Activated T-cell treated with anti-CD3 and anti-CD28 coated beads, Interleukin-2, amount 50 U/mL, for 24 hours (primary cell): ENCODE measurements around the gene KCNK15.

Experiments used
- DNase-seq: peaks from one replicate; pipeline ENCODE4 v3.0.0-alpha.2; 2020
- H3K27ac Mint-ChIP-seq: 2 replicates; pipeline ENCODE4 v1.8.0; 2020; ENCODE audit warnings: mild to moderate bottlenecking, mixed read lengths
- H3K27me3 Mint-ChIP-seq: 2 replicates; pipeline ENCODE4 v1.8.0; 2020; ENCODE audit warnings: mixed read lengths
- H3K36me3 Mint-ChIP-seq: 2 replicates; pipeline ENCODE4 v1.8.0; 2020; ENCODE audit warnings: low read depth, mixed read lengths
- H3K4me1 Mint-ChIP-seq: 2 replicates; pipeline ENCODE4 v1.8.0; 2020; ENCODE audit warnings: low read depth, mixed read lengths
- H3K4me3 Mint-ChIP-seq: 2 replicates; pipeline ENCODE4 v1.8.0; 2020; ENCODE audit warnings: mild to moderate bottlenecking, moderate library complexity, mixed read lengths
- H3K9me3 Mint-ChIP-seq: 2 replicates; pipeline ENCODE4 v1.8.0; 2020; ENCODE audit warnings: mixed read lengths

The KCNK15 gene

DNA sequence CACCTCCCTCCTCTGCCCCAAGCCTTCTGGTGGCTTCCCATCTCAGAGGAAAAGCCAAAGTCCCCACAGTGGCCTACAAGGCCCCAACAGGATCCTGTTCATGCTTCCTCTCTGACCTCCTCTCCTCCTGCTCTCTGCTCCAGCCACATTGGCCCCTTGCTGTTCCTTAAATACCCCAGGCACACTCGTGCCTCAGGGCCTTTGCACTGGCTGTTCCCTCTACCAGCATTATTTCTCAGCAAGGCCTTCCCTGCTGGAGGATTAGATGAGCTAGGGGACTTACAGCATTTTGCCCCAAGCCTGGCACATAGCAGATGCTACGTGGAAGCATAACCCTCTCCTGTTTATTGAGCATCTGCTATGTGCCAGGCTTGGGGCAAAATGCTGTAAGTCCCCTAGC lies 22.7 kb upstream of the KCNK15 start:
- DNase-seq = no peak
- Mint-ChIP-seq H3K27me3 (no peaks in the 10 kb centered on the region), H3K4me3 (no peak overlapping the region), H3K27ac (no peak overlapping the region), H3K4me1 (no peaks in the 10 kb centered on the region), H3K36me3 (no peaks in the 10 kb centered on the region), H3K9me3 (no peaks in the 10 kb centered on the region)

DNA sequence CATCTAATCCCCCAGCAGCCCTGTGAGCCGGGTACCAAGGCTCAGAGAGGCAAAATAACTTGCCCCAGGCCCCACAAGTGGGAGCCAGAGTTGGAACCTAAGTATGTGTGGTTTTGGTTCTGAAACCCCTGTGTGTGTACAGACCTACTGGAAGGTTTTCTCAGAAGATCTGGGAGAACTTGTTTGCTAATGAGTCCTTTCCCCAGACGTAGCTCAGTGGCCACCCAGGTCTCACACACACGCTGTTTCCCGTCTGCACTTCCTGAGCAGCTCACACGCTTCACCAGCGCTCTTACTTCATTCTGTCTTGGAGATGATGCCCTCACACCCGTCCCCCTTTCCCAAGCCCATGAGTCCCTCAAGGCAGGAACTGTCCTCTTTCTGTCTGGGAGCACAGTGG lies 22.3 kb upstream of the KCNK15 start:
- no peaks in the 10 kb centered on the region for H3K4me1 Mint-ChIP-seq
- no peaks in the 10 kb centered on the region for H3K36me3 Mint-ChIP-seq
- no peak overlapping the region for H3K27ac Mint-ChIP-seq
- no peaks in the 10 kb centered on the region for H3K27me3 Mint-ChIP-seq
- no peak overlapping the region for H3K4me3 Mint-ChIP-seq
- no peaks in the 10 kb centered on the region for H3K9me3 Mint-ChIP-seq
- no peak for DNase-seq

DNA sequence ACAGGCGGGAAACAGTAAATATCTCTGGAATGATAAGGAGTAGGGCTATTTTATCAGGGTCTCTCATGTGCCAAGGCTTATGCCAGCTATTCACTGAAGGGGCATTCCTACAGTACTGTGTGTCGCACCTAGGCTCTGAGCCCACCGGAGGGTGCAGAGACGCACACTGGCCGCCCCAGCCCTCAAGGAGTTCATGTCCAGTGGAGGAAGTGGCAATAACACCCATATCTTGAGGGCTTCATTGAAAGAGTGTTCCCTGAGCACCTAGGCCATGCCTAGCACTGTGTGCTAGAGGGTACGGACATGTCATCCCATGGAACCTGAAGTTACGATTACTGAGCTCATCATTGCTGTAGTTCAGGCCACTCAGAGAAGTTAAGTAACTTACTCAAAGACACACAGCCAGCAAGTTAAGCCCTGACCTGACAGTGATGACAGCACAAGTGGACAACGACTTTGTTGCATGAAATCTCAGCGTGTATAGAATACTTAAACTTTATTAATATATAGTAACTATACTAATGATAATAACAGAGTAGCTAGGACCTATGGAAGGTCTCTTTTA lies 21.8 kb upstream of the KCNK15 start:
- H3K4me1 Mint-ChIP-seq = no peaks in the 10 kb centered on the region
- H3K4me3 Mint-ChIP-seq = no peak overlapping the region
- no peaks in the 10 kb centered on the region for H3K9me3 Mint-ChIP-seq
- no peaks in the 10 kb centered on the region for H3K36me3 Mint-ChIP-seq
- no peak for DNase-seq
- no peaks in the 10 kb centered on the region for H3K27me3 Mint-ChIP-seq
- H3K27ac Mint-ChIP-seq = no peak overlapping the region

DNA sequence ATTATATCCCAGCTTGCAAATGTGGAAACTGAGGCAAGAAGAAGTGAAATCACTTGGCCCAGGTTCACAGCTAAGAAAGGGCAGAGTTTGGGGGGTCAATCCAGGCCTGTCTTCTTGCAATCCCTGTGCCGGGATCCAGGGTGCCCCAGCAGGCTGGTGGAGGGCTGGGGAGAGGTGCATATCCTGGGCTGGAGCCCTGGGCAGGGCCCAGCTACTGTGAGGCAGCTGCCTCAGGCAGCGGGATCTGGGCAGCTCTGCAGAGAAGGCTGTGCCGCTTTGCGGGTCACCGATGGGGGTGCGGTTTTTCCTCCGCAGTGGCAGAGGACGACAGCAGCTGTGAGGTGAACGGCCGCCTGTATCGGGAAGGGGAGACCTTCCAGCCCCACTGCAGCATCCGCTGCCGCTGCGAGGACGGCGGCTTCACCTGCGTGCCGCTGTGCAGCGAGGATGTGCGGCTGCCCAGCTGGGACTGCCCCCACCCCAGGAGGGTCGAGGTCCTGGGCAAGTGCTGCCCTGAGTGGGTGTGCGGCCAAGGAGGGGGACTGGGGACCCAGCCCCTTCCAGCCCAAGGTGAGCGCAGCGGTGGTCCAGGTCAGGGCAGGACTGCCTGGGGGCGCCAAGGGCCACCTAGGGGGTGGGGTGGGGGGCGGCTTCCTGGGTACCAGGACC lies 21.1 kb upstream of the KCNK15 start:
- no peaks in the 10 kb centered on the region for H3K4me1 Mint-ChIP-seq
- H3K9me3 Mint-ChIP-seq = no peaks in the 10 kb centered on the region
- no peaks in the 10 kb centered on the region for H3K36me3 Mint-ChIP-seq
- no peaks in the 10 kb centered on the region for H3K27me3 Mint-ChIP-seq
- H3K27ac Mint-ChIP-seq = no peak overlapping the region
- no peak overlapping the region for H3K4me3 Mint-ChIP-seq
- no peak for DNase-seq

DNA sequence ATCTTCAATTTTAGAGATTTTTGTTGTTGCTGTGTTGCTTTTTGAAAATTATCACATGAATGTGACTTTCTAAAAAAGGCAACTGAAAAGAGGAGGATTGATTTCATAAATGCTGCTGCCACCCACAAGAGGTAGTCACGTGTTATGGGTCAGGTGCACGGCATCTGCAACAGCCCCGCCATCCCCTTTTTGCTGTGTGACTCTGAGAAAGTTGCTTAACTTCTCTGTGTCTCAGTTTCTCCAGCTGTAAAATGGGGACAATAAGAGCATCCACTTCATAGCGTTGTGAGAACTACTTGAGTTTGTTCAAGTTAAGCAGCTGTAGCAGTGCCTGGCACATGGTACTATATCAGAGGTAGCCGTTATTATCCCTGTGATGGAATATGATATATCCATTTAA lies 19.8 kb upstream of the KCNK15 start:
- H3K36me3 Mint-ChIP-seq = no peaks in the 10 kb centered on the region
- DNase-seq = no peak
- H3K4me3 Mint-ChIP-seq = no peak overlapping the region
- no peak overlapping the region for H3K27ac Mint-ChIP-seq
- no peaks in the 10 kb centered on the region for H3K27me3 Mint-ChIP-seq
- H3K9me3 Mint-ChIP-seq = no peaks in the 10 kb centered on the region
- H3K4me1 Mint-ChIP-seq = no peaks in the 10 kb centered on the region

DNA sequence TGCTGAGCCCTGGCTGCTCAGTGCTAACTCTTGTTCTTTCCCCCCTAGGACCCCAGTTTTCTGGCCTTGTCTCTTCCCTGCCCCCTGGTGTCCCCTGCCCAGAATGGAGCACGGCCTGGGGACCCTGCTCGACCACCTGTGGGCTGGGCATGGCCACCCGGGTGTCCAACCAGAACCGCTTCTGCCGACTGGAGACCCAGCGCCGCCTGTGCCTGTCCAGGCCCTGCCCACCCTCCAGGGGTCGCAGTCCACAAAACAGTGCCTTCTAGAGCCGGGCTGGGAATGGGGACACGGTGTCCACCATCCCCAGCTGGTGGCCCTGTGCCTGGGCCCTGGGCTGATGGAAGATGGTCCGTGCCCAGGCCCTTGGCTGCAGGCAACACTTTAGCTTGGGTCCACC lies 18.6 kb upstream of the KCNK15 start:
- Mint-ChIP-seq H3K36me3 (no peaks in the 10 kb centered on the region), H3K9me3 (no peaks in the 10 kb centered on the region), H3K4me1 (peaks cover 3% of the 10 kb centered on the region), H3K27me3 (no peaks in the 10 kb centered on the region), H3K4me3 (no peak overlapping the region), H3K27ac (no peak overlapping the region)
- no peak for DNase-seq

DNA sequence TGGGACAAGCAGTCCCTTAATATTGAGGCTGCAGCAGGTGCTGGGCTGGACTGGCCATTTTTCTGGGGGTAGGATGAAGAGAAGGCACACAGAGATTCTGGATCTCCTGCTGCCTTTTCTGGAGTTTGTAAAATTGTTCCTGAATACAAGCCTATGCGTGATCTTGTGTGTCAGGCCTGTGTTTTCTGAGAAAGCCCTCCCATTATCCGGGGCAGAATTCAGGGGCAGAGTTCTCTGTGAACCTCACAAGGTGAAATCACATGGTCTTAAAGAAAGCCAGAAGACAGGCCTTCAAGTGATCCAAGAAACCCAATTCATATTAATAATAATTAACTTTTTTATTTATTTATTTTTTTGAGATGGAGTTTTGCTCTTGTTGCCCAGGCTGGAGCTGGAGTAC lies 18.0 kb upstream of the KCNK15 start:
- Mint-ChIP-seq H3K27me3 (no peaks in the 10 kb centered on the region), H3K36me3 (no peaks in the 10 kb centered on the region), H3K9me3 (no peaks in the 10 kb centered on the region), H3K27ac (no peak overlapping the region), H3K4me1 (peaks cover 9% of the 10 kb centered on the region), H3K4me3 (no peak overlapping the region)
- DNase-seq = no peak

DNA sequence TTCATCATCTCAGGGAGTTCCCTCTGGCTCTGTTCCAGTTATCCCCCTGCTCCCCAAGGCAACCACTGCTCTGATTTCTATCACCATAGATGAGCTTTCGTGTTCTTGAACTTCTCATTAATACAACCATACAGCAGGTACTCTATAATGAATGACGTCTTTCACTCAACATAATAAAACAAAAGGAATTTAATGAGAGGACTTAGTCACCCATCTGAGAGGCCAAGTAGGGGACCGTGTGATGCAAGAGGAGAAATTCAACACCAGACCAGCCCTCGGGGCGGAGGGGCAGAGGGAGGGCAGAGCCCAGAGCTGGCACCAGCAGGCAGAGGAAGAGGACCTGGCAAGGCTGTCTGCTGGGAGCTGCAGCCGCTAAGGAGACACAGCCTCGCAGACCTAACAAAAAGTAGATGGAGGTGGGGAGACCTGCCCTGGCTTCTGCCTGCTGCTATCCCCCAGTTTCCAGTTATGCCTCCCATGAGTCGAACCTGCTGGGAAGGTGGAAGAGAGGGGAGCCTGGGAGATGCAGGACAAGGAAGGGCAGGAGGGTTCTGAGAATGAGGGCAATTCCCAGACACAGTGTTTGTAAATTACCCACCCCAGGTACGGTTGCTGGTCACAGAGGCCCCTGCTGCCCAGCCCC lies 16.7 kb upstream of the KCNK15 start:
- Mint-ChIP-seq H3K36me3 (no peaks in the 10 kb centered on the region), H3K9me3 (no peaks in the 10 kb centered on the region), H3K27me3 (no peaks in the 10 kb centered on the region), H3K4me3 (no peak overlapping the region), H3K4me1 (peaks cover 16% of the 10 kb centered on the region), H3K27ac (no peak overlapping the region)
- DNase-seq = no peak

DNA sequence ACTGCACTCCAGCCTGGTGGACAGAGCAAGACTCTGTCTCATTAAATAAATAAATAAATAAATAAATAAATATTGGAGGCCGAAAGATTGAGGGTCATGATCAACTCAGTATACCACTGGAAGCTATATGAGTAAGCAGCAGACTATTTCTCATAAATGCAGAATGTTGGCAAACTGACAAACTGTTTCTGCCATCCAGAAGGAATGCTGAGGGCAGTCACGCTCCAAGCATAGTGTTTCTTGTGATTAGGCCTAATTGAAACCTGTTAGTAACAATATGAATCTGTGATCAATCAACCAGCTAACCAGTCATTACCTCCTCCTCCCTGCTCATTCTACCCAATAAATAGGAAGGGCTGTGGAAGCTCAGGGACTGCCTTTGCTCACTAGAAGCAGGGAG lies 15.2 kb upstream of the KCNK15 start:
- no peak overlapping the region for H3K27ac Mint-ChIP-seq
- no peak for DNase-seq
- H3K4me1 Mint-ChIP-seq = peaks cover 16% of the 10 kb centered on the region
- H3K36me3 Mint-ChIP-seq = no peaks in the 10 kb centered on the region
- H3K4me3 Mint-ChIP-seq = no peak overlapping the region
- no peaks in the 10 kb centered on the region for H3K27me3 Mint-ChIP-seq
- no peaks in the 10 kb centered on the region for H3K9me3 Mint-ChIP-seq

DNA sequence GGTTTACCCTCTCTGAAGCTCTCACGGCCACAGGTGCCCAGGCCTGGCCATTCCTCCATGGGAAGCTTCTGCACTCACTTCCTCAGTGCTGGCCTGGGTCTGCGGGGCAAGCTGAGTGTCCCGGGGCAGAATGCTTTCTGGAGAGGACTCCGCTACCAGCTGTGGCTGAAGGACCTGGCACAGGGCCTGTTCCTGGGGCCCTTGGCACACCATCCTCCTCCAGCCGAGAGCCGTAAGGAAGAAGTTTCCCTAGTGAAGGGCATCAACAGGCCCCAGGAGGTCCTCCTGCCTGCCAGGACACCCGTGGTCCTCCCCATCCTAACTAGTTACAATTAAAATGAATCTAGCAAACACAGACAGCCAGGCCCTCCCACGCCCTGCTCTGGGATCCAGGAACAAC lies 14.0 kb upstream of the KCNK15 start:
- DNase-seq = no peak
- Mint-ChIP-seq H3K27me3 (no peaks in the 10 kb centered on the region), H3K4me3 (no peak overlapping the region), H3K4me1 (peaks cover 24% of the 10 kb centered on the region), H3K9me3 (no peaks in the 10 kb centered on the region), H3K36me3 (no peaks in the 10 kb centered on the region), H3K27ac (no peak overlapping the region)

DNA sequence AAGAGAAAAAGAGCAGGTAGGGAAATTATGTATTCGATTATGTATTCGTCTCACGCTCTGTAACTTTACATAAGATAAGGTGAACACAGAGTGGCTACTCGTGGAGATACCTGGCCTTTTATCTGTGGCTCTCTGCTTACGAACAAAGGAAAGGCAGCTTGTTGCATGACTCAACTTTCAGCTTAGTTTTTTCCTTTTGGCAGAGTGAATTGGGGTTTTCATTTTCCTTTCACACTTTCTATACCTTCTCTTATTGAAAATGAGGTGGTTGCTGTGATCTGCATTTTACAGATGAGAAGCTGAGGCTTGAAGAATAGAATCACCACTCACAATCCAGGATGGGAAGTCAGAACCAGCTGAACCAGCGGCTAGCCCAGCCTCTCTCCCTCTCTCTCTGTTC lies 13.3 kb upstream of the KCNK15 start:
- H3K36me3 Mint-ChIP-seq = no peaks in the 10 kb centered on the region
- no peaks in the 10 kb centered on the region for H3K9me3 Mint-ChIP-seq
- H3K27me3 Mint-ChIP-seq = no peaks in the 10 kb centered on the region
- H3K4me3 Mint-ChIP-seq = no peak overlapping the region
- no peak for DNase-seq
- H3K4me1 Mint-ChIP-seq = peaks cover 27% of the 10 kb centered on the region
- H3K27ac Mint-ChIP-seq = peak overlapping the region; percentile 16

DNA sequence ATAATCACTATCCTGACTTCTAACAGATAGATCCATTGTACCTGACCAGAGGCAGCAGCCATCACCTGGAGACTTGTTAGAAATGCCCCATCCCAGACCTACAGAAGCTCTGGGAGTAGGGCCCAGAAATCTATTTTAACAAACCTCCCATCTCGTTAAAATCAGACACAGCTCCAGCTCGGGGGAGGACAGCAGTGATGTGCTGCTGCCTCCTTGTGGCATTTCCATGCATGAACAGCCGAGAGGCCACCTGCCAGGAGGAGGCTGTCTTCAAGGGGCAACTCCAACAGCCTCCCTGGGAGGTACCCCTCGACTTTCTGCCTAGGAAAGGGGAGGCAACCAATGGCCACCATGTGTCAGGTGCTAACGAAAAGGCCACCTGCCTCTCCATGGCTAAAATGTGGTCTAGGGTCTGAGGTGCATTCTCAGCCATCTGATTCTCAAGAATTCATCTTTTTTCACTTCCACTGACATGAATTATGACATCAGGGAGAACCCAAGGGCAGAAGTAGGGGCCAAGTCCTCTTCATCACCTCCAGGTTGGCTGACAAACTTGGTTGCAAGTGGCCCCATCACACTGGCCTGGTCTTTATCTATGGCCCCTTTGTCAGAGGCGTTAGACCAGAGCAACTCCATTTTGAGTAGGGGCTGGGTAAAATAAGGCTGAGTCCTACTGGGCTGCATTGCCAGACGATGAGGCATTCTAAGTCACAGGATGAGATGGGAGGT lies 12.2 kb upstream of the KCNK15 start:
- Mint-ChIP-seq H3K27ac (no peak overlapping the region), H3K4me3 (no peak overlapping the region), H3K36me3 (no peaks in the 10 kb centered on the region), H3K4me1 (peaks cover 28% of the 10 kb centered on the region), H3K9me3 (no peaks in the 10 kb centered on the region), H3K27me3 (no peaks in the 10 kb centered on the region)
- DNase-seq = peak; percentile 67

DNA sequence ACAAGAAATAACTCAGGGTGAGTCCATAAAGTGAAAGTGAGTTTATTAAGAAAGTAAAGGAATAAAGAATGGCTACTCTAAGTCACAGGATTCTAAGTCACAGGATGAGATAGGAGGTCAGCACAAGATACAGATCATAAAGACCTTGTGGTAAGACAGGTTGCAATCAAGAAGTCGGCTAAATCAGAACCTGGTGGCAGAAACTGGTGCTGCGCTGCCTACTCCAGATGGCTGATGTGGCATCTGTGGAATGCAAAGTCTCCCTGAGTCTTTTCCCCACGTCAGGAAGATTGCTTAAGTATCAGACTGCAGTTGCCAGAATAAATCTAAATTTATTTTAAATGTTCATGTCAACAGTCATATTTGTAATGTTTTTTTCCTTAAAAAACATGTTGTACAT lies 10.7 kb upstream of the KCNK15 start:
- no peak for DNase-seq
- H3K4me1 Mint-ChIP-seq = peaks cover 32% of the 10 kb centered on the region
- no peaks in the 10 kb centered on the region for H3K27me3 Mint-ChIP-seq
- no peaks in the 10 kb centered on the region for H3K9me3 Mint-ChIP-seq
- H3K36me3 Mint-ChIP-seq = no peaks in the 10 kb centered on the region
- no peak overlapping the region for H3K27ac Mint-ChIP-seq
- no peak overlapping the region for H3K4me3 Mint-ChIP-seq

DNA sequence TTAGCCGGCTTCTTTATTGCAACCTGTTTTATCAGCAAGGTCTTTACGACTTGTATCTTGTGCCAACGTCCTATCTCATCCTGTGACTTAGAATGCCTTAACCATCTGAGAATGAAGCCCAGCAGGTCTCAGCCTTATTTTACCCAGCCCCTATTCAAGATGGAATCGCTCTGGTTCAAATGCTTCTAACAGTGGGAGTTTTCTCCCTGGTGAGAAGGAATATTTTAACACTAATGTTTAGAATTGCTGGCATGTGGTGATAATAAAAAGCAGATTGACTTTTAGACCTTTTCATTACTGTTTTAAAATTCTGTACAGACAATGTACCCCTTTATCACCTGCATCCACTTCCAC lies 9.9 kb upstream of the KCNK15 start:
- no peaks in the 10 kb centered on the region for H3K27me3 Mint-ChIP-seq
- DNase-seq = no peak
- no peak overlapping the region for H3K4me3 Mint-ChIP-seq
- no peaks in the 10 kb centered on the region for H3K9me3 Mint-ChIP-seq
- peaks cover 32% of the 10 kb centered on the region for H3K4me1 Mint-ChIP-seq
- no peaks in the 10 kb centered on the region for H3K36me3 Mint-ChIP-seq
- no peak overlapping the region for H3K27ac Mint-ChIP-seq
